ENCODE results near the gene AGPAT4. TPM values are rescaled to one million over a fixed set of nuclear protein-coding genes. Genes with fewer than 3 reads are reported as not detected.

AGPAT4 gene
- total and polyA plus RNA-seq, 2 donors (not counting 3 experiments of a cell fraction or from before 2014, with no cell fraction given) = 10.2 to 15.2 TPM

DNA sequence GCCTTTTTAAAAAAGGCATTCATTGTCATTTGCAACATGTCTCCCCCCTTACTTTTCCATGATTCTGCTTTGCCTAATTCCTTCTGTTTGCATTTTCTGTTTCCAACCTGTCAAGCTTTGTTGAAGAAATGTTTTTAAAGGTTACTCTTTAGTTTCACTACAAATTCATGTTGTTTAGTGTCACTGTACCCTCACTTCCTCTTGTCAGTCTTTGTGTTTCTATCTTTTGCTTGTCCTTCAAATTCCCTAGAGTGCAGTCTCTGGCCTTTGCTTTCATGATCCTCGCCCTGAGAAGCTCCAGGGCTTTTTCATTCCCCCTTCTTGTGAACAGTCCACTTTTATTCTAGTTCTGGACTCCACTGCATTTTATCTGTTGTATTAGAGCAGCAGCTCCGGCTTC, 191.6 kb downstream of the AGPAT4 start:
- intact Hi-C loops (cut with micrococcal nuclease) = no loop called here
- dilution Hi-C loops (cut with MboI; ENCODE audit: extremely low pct_ligation_motif_present, low sequenced_read_pairs) = no loop called here
- H3K27me3 ChIP-seq (ENCODE audit: control insufficient read depth in 2 of 2, insufficient read depth in 2 of 2, low read length in 2 of 2) = no peaks in the 10 kb centered on the region
- no peak overlapping the region for H3K9ac ChIP-seq (replicated peaks; ENCODE audit: extremely low read depth, insufficient read depth, low read length)
- no peak overlapping the region for H3K27ac ChIP-seq (ENCODE audit: insufficient read depth, low read depth, low read length)
- BruUV-seq (replicated peaks) = no TSS peak
- no peaks in the 10 kb centered on the region for H3K79me2 ChIP-seq (ENCODE audit: control insufficient read depth, insufficient read depth, low read length)
- TF ChIP-seq MYC (IDR thresholded peaks at IDR 0.05; ENCODE audit: low read depth, low read length) (no peak), EZH2 (IDR thresholded peaks at IDR 0.05; ENCODE audit: borderline replicate concordance, low read depth, low read length, severe bottlenecking) (no peak), FOS (IDR thresholded peaks at IDR 0.05; ENCODE audit: borderline replicate concordance, insufficient read depth, low read length) (no peak), POLR2AphosphoS5 (IDR thresholded peaks at IDR 0.05; ENCODE audit: insufficient read depth, low read depth, low read length) (no peak), JUN (IDR thresholded peaks at IDR 0.05; ENCODE audit: borderline replicate concordance, insufficient read depth, insufficient read length, low read depth) (no peak), POLR2A (IDR thresholded peaks at IDR 0.05; ENCODE audit: low read depth, low read length) (no peak), GATA2 (IDR thresholded peaks at IDR 0.05; ENCODE audit: insufficient read depth, insufficient read length, low read depth, low read length) (no peak)
- TF ChIP-seq, protein P1, sequence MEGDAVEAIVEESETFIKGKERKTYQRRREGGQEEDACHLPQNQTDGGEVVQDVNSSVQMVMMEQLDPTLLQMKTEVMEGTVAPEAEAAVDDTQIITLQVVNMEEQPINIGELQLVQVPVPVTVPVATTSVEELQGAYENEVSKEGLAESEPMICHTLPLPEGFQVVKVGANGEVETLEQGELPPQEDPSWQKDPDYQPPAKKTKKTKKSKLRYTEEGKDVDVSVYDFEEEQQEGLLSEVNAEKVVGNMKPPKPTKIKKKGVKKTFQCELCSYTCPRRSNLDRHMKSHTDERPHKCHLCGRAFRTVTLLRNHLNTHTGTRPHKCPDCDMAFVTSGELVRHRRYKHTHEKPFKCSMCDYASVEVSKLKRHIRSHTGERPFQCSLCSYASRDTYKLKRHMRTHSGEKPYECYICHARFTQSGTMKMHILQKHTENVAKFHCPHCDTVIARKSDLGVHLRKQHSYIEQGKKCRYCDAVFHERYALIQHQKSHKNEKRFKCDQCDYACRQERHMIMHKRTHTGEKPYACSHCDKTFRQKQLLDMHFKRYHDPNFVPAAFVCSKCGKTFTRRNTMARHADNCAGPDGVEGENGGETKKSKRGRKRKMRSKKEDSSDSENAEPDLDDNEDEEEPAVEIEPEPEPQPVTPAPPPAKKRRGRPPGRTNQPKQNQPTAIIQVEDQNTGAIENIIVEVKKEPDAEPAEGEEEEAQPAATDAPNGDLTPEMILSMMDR (IDR thresholded peaks at IDR 0.05; ENCODE audit: extremely low read depth in 1 of 2, insufficient read depth in 1 of 2, low read depth in 1 of 2, low read length in 2 of 2) = no peak
- TF ChIP-seq, protein P2, sequence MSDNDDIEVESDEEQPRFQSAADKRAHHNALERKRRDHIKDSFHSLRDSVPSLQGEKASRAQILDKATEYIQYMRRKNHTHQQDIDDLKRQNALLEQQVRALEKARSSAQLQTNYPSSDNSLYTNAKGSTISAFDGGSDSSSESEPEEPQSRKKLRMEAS (IDR thresholded peaks at IDR 0.05; ENCODE audit: insufficient read depth, insufficient read length) = no peak
- H3K9me3 ChIP-seq (replicated peaks; ENCODE audit: control insufficient read depth, insufficient read depth, low read length) = no peaks in the 10 kb centered on the region
- CTCF ChIA-PET = interaction anchor here (0.9 kb wide), 1 partner anchor 289 kb away, joined by 3 read pairs; no protein-coding TSS in a partner anchor
- no peak overlapping the region for H3K4me2 ChIP-seq (ENCODE audit: insufficient read depth, low read length)
- H3K4me3 ChIP-seq (replicated peaks in 1 of 3; ENCODE audit: insufficient read depth in 1 of 3, low read depth in 1 of 3, low read length in 3 of 3) = no peak overlapping the region
- H4K20me1 ChIP-seq (replicated peaks; ENCODE audit: control insufficient read depth, extremely low read depth, insufficient read depth, low read length) = no peaks in the 10 kb centered on the region
- no peaks in the 10 kb centered on the region for H3K9me1 ChIP-seq (replicated peaks; ENCODE audit: control insufficient read depth, extremely low read depth, insufficient read depth, low read length)
- POLR2A ChIA-PET = no interaction called here
- no peaks in the 10 kb centered on the region for H3K4me1 ChIP-seq (ENCODE audit: control insufficient read depth, extremely low read depth, insufficient read depth, low read length)
- no peak for DNase-seq (ENCODE audit: low read depth, low spot score)
- peaks cover 6 to 8% of the 10 kb centered on the region in 2 experiments for H3K36me3 ChIP-seq (ENCODE audit: control insufficient read depth in 2 of 2, extremely low read depth in 1 of 2, insufficient read depth in 2 of 2, low read length in 2 of 2)
- no peak for FAIRE-seq
- H2AFZ ChIP-seq (ENCODE audit: low read depth, low read length) = no peak overlapping the region
